HG03565 (cell line): ENCODE data around the gene ITFG1.
"Not testable (repeated sequence)": the region's sequence is repeated elsewhere in the genome, so short reads cannot be mapped to it uniquely, and the experiment has no call there.

ENCODE experiments used
- ATAC-seq: cut with Tn5 transposase; IDR thresholded peaks from one replicate; pipeline ENCODE4 v1.9.1; 2021; ENCODE audit warnings: mild to moderate bottlenecking, moderate library complexity; ENCODE audit not compliant: unreplicated experiment

Gene ITFG1

DNA sequence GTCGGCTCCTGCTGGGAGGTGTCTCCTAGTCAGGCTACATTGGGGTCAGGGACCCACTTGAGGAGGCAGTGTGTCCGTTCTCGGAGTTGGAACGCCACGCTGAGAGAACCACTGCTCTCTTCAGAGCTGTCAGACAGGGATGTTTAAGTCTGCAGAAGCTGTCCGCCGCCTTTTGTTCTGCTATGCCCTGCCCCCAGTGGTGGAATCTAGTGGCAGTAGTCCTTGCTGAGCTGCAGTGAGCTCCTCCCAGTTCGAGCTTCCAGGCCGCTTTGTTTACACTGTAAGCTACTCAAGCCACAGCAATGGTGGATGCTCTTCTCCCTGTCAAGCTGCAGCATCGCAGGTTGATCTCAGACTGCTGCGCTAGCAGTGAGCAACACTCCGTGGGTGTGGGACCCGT lies 36.0 kb downstream of the ITFG1 start:
- ATAC-seq = no peak

DNA sequence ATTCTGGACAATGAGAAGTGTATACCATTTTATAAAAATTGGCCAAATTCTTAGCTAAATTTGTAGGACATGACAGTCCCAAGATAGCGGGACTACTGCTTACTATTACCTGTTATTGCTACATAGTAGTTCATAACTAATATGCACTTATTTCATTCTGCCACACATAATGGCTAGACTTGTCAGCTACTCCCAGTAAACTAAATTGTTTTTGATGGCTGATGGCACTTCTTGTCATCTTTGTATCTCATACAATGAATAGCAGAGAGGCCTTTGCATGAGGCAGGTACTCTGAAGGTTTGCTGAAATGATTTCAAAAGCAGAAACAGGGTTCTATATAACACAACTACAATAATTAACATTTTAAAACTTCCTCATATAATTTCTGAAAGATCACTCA lies 44.0 kb downstream of the ITFG1 start:
- ATAC-seq = no peak

DNA sequence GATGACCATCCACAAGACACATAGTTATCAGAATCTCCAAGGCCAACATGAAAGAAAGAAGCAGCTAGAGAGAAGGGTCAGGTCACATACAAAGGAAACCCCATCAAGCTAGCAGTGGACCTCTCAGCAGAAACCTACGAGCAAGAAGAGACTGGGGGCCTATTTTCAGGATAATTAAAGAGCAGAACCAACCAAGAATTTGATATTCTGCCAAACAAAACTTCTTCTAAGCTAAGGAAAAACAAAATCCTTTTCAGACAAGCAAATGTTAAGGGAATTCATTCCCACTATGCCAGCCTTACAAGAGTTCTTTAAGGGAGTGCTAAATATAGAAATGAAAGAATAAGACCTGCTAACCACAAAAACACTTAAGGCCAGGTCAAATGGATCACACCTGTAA lies 47.8 kb downstream of the ITFG1 start:
- ATAC-seq = no peak

DNA sequence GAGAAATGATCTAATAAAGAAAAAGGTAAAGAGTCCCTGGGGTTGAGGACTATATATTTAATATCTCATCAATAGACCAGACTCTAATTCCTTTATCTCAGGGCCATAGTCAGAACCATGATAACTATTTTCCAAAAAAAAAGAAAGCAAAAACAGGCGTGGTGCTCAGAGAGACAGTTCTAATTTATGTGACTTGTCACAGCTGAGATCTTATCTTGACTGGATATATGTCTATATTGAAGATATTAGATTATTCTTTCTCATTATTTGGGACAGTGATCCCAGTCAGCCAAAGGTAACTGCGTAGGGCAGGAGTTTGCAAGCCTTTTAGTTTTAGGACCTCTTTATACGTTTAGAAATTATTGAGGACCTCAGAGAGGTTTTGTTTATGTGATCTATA lies 52.4 kb downstream of the ITFG1 start:
- ATAC-seq = no peak

DNA sequence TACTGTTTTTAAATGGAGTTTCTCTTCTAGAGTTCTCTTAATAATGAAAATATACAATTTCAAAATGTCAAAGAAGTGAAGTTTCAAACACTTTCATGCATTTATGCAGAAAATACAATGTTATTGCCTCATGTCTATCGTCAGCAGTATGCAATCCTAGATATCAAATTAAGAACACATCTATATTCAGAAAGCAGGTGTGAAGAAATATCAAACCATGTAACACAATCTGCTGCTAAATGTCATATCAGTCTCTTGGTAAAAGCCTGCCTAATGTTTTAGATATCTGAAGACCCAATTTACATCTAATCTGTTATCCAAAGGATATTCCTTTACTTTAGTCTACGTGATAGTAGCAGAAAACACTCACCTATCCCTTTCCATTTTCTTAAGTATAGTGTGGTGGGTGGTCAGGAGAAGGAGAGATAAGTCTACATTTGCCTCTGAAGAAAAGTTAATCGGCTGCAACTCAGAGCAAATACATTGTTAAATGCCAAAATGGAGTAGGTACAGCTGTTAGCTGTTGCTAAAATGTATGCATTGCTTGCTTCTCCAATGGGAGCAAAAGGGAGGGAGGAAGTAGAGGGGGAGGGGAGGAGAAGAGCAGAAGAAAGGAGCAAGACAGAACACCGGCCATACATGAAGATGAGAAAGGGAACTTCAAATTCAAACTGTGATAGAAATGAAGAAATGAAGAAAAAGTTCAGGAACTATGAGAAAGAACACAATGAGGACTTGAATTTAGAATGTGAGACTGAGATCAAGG lies 64.9 kb downstream of the ITFG1 start:
- no peak for ATAC-seq

DNA sequence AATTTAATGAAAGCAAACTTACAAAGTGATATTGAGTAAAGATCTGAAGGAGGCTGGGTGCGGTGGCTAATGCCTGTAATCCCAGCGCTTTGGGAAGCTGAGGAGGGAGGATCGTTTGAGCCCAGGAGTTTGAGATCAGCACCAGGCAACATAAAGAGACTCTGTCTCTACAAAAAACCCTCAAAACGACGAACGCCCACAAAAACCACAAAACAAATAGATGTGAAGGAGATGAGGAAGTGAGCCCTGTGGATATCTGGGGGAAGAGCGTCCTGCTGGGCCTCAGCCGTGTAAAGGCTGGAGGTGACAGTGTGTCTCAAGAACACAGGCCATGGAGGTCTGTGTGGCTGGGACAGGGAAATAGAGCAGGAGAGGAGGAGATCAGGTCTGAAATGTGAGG lies 68.8 kb downstream of the ITFG1 start:
- peak; percentile 84 for ATAC-seq

DNA sequence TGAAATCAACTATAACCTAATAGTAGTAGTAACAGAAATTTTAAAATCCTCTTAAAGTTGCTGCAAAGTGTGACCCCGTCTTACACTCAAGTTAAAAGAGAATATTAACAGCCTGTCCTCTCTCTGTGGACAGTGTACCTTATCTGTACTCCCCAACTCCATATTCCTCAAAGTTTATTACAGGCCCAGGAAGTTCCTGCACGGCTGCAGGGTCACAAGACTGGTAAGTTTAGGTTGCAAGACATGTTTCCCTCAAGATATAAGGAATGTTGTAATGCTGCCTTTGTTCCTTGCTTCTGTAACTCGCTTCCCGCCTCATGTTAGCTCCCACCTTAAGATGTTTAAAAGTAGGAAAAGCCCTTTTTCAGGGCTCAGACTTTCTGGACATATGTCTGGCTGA lies 72.2 kb downstream of the ITFG1 start:
- no peak for ATAC-seq

DNA sequence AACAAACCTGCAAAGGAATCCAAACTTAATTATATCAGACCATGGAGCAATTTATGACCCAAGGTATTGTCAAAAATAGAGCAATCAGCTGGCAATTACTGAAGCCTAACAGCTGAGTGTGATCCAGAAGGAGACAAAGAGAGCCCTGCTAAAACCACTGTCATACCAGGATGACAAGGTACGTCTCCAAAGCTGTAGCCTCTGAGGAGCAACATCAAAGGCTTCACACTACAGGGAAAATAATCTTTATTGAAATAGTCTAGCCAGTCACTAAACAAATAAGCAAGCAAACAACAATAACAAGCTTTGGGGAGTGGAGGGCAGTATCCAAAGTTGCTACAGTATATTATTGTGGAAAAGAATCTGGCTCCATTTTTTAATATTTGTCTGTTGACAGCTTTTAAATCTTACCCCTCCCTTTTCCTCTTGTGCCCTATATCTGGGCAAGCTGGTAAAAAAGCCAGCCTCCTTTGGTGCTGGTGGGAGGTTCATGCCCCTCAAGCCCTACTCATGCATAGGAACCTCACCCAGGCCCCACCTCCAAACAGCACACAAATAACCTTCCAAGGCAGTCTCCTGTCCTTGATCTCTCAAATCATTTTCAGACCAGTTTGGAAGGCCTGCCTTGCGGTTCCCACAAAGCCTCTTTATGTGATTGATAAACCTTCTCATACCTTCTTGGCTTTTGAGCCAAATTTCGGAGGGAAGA lies 73.7 kb downstream of the ITFG1 start:
- ATAC-seq = no peak

DNA sequence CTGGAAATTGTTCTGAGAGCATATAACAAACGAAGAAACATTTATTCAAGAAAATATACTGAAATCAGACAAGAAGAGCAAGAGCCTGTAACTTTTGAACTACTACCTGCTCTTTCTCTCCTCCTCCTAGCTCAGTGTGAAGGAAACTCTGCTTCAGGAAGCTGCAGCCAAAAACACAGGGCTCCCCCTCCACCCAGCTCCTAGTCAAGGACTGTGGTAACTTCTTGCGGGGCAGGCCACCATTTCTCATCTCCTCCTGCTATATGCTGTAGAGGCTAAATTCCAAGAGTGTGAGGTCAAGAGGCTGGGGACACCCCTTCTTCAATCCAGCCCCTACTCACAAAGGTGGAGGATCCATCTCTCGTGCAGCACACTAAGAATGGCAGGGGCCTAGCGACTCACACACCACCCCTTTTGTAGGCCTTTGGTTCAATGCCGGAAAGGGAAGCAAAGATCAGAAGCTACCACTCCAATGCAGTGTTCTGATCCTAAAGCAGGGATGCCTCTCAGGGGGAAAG lies 74.6 kb downstream of the ITFG1 start:
- ATAC-seq = no peak

DNA sequence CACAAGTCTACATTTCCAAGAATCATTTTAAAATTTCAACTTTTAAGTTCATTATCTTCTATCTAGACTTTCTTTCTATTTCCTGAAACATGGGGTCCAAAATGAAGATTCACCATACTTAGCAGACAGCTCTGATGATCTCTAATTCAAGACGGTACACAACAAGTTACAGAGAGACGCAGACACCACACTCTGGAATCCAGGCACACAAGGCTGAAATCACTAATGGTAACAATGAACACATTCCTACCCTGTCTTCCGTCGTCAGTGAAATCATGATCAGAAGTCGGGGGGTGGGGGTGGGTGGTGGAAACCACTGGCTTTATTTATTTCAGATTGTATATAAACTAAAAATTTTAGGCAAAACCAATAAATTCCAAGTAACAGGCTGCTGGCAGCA lies 78.5 kb downstream of the ITFG1 start:
- ATAC-seq = no peak

DNA sequence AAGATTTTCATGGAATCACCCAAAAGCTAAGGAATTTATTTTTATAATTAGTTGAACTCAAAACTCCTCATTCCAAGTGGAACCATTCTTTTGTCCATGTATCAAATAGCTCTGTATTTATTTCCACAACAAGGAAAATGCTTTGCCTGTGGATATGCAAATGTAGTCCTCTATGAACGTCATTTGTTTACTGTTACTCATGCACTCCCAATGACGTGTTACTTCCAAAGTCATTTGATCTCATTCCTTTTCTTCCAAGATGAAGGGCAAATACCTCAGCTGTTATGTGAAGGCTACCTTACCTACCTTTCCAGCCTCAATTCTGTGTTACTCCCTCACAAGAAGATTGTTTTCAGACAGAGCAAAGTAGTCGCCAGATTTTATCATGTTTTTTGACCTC lies 83.7 kb downstream of the ITFG1 start:
- ATAC-seq = no peak

DNA sequence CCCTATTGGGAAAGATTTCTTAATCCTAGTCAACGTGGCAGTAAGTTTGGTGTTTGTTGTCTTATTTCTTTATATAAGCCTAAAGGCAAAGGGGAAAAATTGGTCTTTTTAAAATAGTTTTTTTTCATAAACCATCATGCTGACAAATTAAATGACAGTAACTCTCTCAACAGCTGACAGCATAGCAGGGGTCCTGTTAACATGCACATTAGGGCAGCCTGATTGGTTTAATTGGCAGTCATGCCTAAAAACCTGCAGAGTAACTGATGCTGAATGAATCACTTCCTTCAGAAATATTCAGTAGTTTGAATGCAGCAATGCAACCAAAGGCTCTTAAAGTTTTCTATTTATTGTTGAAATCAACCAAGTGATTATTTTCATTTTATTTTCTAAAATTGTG lies 85.4 kb downstream of the ITFG1 start:
- ATAC-seq = no peak

DNA sequence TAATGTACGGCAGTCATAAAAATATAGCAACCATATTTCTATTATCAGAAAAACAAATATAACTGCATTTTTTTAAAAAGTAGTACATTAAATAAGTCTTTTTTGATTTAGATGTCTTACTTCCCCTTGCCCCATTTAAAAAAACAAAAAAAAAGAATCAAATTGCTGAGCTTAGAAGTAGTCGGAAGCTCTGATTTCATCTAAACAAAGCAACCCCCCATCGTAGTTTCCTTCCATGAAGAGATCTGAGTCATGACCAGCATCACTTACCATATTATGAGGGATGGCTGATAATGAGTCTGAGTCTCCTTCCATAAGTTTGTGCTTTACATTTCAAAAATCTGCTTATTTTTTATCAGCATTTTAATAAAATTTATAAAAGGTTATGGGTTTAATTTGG lies 86.2 kb downstream of the ITFG1 start:
- no peak for ATAC-seq

DNA sequence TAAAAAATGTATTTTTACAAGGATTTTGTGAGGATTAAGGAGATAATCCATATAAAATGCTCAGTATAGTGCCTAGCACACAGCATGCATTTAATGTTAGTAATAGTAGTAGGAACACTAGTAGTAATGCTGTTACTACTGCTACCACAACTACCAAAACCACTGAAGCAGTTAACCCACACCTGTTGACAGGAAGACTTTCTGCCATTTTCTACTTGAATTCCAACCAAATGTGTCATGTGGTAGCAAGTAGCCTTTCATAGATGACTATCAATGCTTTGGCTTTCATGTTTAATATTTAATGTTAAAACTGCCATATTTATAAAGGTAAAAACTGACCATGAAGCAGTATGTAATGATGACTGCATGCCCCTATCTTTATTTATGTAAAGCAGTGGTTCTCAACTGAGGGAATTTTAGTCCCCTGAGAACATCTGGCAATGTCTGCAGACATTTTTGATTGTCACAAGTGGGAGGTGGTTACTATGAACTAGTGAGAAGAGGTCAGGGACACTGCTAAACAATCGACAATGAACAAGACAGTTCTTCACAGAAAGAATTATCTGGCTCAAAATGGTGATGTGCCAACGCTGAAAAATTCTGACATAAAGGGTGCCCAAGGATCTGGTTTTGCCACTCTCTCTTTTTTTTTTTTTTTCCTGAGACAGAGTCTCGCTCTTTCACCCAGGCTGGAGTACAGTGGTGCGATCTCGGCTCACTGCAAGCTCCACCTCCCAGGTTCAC lies 89.4 kb downstream of the ITFG1 start:
- no peak for ATAC-seq

DNA sequence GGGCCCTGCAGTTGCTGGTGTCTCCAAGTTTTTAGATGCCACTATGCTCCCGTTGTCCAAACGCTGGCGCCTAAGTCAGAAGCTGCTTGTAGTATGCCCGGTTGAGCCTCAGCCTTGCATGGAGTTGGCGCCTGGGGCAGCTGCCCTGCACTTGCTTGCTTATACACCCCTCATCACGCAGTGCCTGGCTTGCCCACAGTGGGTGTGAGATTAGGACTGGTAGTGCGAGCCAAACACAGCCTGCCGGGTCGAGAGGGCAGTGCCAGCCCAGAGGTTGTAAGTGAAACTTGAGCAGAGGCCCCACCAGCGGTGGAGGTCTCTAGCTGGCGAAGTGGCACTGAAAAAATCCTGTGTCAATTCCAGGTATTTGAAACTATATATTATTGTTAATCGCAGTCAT lies 90.3 kb downstream of the ITFG1 start:
- ATAC-seq = no peak

DNA sequence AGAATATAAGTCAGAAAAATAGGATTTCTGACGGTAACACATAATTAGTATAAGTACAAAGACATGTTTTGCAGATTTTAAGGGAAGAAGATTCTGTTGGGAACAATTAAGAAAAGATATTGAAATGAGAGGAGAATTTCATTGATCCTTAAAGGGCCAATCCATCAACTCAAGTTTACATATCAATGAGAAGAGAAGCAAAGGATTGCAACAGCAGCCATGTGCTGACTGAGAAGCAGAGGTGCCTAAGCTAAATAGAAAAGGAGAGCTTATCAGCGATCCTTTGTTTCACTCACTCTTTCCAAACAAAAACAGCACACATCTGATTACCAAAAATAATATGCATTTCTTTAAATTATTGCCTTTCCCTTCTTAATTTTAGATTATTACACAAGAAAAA lies 94.6 kb downstream of the ITFG1 start:
- no peak for ATAC-seq

DNA sequence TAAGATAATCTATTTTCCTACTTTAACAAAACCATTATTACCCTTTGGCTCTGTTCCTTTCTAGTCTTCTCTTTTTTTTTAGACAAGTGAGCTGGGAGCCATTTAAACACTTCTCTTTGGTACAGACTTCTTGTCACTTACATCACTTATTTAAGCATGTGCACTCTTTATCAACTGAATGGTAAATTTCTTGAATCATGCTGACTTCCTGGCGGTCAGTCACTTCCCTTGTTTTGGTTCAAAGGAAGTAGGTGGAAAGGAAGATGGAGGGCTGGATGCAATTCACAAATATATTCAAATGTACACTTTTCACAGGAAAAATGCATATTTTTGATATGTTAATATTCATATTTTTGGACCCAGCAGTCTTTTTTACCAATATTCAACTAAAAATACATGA lies 97.1 kb downstream of the ITFG1 start:
- ATAC-seq = no peak

DNA sequence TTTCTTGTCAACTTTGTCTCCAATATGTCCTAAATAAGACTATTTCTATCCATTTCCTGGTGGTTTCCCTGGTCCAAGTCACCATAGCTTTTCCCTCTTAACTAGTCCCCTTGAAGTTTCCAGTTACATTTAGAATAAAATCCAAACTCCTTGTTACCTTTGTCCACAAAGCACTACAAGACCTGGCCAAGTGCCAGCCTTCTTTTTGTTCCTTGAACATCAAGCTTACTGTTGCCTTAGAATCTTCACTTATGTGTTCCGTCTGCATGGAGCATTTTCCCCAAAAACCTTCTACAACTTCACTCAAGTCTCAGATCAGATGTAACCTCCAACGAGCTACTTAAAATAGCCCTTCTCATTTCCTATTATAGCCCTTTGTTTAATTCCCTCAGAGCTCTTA lies 101.4 kb downstream of the ITFG1 start:
- ATAC-seq = no peak

DNA sequence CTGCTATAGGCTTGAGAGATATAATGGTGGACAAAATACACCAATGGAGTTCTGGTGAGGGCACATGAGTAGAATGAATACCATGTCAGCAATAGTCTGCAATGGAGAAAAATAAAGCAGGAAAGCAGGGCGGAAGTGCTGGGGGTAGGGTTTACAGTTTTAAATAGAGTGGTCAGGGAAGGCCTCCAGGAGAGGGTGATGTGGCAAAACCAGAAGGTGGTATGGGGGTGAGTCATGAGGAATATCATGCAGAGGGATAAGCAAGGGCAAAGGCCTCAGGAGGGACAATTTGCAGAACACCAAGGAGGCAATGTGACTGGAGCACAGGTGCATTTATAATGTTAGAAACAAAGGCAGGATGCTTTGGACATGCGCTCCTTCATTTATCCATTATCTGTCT lies 102.0 kb downstream of the ITFG1 start:
- no peak for ATAC-seq

DNA sequence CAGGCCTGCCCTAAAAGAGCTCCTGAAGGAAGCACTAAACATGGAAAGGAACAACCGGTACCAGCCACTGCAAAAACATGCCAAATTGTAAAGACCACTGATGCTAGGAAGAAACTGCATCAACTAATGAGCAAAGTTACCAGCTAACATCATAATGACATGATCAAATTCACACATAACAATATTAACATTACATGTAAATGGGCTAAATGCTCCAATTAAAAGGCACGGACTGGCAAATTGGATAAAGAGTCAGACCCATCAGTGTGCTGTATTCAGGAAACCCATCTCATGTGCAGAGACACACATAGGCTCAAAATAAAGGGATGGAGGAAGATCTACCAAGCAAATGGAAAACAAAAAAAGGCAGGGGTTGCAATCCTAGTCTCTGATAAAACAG lies 111.8 kb downstream of the ITFG1 start:
- not testable (repeated sequence) for ATAC-seq

DNA sequence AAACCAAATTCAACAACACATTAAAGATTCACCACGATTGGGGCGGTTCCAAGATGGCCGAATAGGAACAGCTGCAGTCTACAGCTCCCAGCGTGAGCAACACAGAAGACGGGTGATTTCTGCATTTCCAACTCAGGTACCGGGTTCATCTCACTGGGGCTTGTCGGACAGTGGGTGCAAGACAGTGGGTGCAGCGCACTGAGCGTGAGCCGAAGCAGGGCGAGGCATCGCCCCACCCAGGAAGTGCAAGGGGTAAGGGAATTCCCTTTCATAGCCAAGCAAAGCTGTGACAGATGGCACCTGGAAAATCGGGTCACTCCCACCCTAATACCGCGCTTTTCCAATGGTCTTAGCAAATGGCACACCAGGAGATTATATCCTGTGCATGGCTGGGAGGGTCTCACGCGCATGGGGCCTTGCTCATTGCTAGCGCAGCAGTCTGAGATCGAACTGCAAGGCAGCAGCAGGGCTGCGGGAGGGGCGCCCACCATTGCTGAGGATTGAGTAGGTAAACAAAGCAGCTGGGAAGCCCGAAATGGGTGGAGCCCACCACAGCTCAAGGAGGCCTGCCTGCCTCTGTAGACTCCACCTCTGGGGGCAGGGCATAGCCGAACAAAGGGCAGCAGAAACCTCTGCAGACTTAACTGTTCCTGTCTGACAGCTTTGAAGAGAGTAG lies 113.7 kb downstream of the ITFG1 start:
- not testable (repeated sequence) for ATAC-seq
